Coronary artery (tissue), 2 donors: ENCODE data around the gene CLCN7.

Experiments used
- DNase-seq: peaks from one replicate; pipeline ENCODE4 v3.0.0-alpha.2; 2017; ENCODE audit warnings: low spot score
- H3K27ac ChIP-seq, 2 donors: fragments of 200-600 bp; sonication (generic); one replicate each; pipeline ENCODE4 v1.5.1; 2016 to 2019
- H3K4me3 ChIP-seq: fragments of 200-600 bp; sonication (generic); 2 replicates; pipeline ENCODE4 v1.5.1; 2016; ENCODE audit warnings: mild to moderate bottlenecking, moderate library complexity
- CTCF ChIP-seq: fragments of 200-600 bp; sonication (generic); IDR thresholded peaks from one replicate; pipeline ENCODE4 v1.5.1; 2019; ENCODE audit warnings: antibody characterized with exemption

The CLCN7 gene

GRCh38 chr16:1460602-1461138 lies 14.2 kb downstream of the CLCN7 start:
- no peak overlapping the region for H3K27ac ChIP-seq
- DNase-seq = no peak
- no peak overlapping the region for H3K4me3 ChIP-seq
- TF ChIP-seq CTCF = no peak

GRCh38 chr16:1459967-1460366 lies 14.9 kb downstream of the CLCN7 start:
- no peak for TF ChIP-seq CTCF
- H3K27ac ChIP-seq = no peak overlapping the region
- H3K4me3 ChIP-seq = no peak overlapping the region
- DNase-seq = no peak

GRCh38 chr16:1458977-1459341 lies 15.9 kb downstream of the CLCN7 start:
- H3K4me3 ChIP-seq = no peak overlapping the region
- no peak for DNase-seq
- no peak overlapping the region for H3K27ac ChIP-seq
- no peak for TF ChIP-seq CTCF

- Histone ChIP-seq H3K27ac (no peak overlapping the region), H3K4me3 (no peak overlapping the region)
- no peak for DNase-seq
- no peak for TF ChIP-seq CTCF
Measured at GRCh38 chr16:1458336-1458976, 16.4 kb downstream of the CLCN7 start.

GRCh38 chr16:1457489-1458245 lies 17.2 kb downstream of the CLCN7 start:
- H3K4me3 ChIP-seq = no peak overlapping the region
- no peak for TF ChIP-seq CTCF
- no peak overlapping the region for H3K27ac ChIP-seq
- DNase-seq = no peak

GRCh38 chr16:1456951-1457350 lies 17.9 kb downstream of the CLCN7 start:
- no peak for TF ChIP-seq CTCF
- H3K4me3 ChIP-seq = no peak overlapping the region
- no peak for DNase-seq
- no peak overlapping the region for H3K27ac ChIP-seq
